Measurements from ENCODE around the gene RLF.

The RLF gene, protein sequence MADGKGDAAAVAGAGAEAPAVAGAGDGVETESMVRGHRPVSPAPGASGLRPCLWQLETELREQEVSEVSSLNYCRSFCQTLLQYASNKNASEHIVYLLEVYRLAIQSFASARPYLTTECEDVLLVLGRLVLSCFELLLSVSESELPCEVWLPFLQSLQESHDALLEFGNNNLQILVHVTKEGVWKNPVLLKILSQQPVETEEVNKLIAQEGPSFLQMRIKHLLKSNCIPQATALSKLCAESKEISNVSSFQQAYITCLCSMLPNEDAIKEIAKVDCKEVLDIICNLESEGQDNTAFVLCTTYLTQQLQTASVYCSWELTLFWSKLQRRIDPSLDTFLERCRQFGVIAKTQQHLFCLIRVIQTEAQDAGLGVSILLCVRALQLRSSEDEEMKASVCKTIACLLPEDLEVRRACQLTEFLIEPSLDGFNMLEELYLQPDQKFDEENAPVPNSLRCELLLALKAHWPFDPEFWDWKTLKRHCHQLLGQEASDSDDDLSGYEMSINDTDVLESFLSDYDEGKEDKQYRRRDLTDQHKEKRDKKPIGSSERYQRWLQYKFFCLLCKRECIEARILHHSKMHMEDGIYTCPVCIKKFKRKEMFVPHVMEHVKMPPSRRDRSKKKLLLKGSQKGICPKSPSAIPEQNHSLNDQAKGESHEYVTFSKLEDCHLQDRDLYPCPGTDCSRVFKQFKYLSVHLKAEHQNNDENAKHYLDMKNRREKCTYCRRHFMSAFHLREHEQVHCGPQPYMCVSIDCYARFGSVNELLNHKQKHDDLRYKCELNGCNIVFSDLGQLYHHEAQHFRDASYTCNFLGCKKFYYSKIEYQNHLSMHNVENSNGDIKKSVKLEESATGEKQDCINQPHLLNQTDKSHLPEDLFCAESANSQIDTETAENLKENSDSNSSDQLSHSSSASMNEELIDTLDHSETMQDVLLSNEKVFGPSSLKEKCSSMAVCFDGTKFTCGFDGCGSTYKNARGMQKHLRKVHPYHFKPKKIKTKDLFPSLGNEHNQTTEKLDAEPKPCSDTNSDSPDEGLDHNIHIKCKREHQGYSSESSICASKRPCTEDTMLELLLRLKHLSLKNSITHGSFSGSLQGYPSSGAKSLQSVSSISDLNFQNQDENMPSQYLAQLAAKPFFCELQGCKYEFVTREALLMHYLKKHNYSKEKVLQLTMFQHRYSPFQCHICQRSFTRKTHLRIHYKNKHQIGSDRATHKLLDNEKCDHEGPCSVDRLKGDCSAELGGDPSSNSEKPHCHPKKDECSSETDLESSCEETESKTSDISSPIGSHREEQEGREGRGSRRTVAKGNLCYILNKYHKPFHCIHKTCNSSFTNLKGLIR (N-terminal part only)

GRCh38 chr1:40161125-40161887 lies at the start of gene RLF:
Gene RLF, plus strand, starts transcription at chr1:40161387. Its CDS starts 13 bp downstream, at chr1:40161400.
- in situ Hi-C loops (cut with MboI; ENCODE audit: low pct_unique_long_range_greater_than_20kb, low sequenced_read_pairs), result no loop called here
- DNase-seq, result peak; percentile 96

- in situ Hi-C loops (cut with MboI; ENCODE audit: low pct_unique_long_range_greater_than_20kb, low sequenced_read_pairs), result no loop called here
- no peak for DNase-seq
Measured at GRCh38 chr1:40114400-40114799, 46.8 kb upstream of the RLF start.

GRCh38 chr1:40120128-40120527 lies 41.1 kb upstream of the RLF start:
- in situ Hi-C loops (cut with MboI; ENCODE audit: low pct_unique_long_range_greater_than_20kb, low sequenced_read_pairs), result no loop called here
- no peak for DNase-seq

- in situ Hi-C loops (cut with MboI; ENCODE audit: low pct_unique_long_range_greater_than_20kb, low sequenced_read_pairs), result no loop called here
- DNase-seq, result peak; percentile 33
Measured at GRCh38 chr1:40122855-40123254, 38.3 kb upstream of the RLF start.

DNA sequence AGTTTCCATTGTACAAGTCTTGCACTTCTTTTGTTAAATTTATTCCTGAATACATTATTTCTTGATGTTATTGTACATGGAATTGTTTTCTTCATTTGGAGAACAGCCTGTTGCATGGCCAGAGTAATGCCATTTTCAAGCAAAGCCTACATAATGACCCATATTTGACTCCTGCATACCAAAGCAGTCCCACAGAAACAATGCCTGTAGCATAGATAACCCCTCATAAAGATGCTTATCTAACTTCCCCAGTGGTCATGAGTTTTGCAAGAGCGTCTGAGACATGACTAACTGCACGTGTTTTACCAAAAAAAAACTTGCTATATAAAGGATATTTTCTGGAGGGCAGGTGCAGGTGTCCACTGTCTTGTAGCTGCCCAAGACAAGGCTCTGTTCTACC lies 30.3 kb upstream of the RLF start:
- DNase-seq, result peak; percentile 88
- in situ Hi-C loops (cut with MboI; ENCODE audit: low pct_unique_long_range_greater_than_20kb, low sequenced_read_pairs), result no loop called here

- DNase-seq, result no peak
- in situ Hi-C loops (cut with MboI; ENCODE audit: low pct_unique_long_range_greater_than_20kb, low sequenced_read_pairs), result no loop called here
Measured at GRCh38 chr1:40132383-40133311, 28.5 kb upstream of the RLF start.

DNA sequence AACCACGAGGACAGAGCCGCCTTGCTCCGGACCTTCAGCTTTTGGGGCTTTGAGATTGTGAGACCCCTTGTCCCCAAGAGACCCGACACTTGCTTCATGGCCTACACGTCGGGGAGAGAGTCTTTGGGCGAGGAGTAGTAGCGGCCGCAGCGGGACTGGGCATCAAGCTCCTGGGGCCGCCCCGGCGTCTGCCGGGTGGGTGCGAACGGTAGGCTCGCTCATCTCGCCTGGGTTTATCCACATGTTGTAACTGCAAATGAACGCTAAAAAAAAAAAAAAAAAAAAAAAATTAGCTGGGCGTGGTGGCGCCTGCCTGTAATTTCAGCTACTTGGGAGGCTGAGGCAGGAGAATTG lies 27.9 kb upstream of the RLF start:
- DNase-seq, result no peak
- in situ Hi-C loops (cut with MboI; ENCODE audit: low pct_unique_long_range_greater_than_20kb, low sequenced_read_pairs), result no loop called here

- DNase-seq, result no peak
- in situ Hi-C loops (cut with MboI; ENCODE audit: low pct_unique_long_range_greater_than_20kb, low sequenced_read_pairs), result no loop called here
Measured at GRCh38 chr1:40133839-40134238, 27.3 kb upstream of the RLF start.

- in situ Hi-C loops (cut with MboI; ENCODE audit: low pct_unique_long_range_greater_than_20kb, low sequenced_read_pairs), result no loop called here
- DNase-seq, result no peak
Measured at GRCh38 chr1:40140211-40140973, 20.8 kb upstream of the RLF start.

DNA sequence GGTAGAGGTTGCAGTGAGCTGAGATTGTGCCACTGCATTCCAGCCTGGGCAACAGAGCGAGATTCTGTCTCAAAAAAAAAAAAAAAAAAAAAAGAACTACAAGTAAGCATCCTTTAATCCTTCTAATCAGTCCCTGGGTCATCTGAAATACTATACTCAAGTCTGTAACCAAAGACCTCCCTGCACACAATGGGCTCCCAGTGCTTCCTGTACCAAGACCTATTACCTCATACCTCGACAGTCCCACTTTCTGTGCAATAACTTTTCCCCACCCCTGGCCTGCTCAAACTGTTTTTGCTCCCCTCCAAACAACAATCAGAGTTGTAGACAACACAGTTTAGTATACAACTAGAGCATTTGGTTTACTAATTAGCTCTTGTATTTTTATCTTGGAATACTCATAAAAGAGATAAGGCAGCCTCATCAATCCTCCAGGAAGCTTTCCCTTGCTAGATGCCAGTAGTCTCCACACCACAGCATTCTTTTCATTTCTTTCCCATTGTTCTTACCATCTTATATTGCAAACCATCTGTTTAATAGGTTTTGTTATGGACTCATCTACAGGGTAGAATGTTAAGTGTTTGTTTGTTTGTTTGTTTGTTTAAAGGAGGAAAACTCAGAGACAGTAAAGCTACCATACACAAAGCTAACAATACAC lies 19.2 kb upstream of the RLF start:
- in situ Hi-C loops (cut with MboI; ENCODE audit: low pct_unique_long_range_greater_than_20kb, low sequenced_read_pairs), result no loop called here
- DNase-seq, result no peak

DNA sequence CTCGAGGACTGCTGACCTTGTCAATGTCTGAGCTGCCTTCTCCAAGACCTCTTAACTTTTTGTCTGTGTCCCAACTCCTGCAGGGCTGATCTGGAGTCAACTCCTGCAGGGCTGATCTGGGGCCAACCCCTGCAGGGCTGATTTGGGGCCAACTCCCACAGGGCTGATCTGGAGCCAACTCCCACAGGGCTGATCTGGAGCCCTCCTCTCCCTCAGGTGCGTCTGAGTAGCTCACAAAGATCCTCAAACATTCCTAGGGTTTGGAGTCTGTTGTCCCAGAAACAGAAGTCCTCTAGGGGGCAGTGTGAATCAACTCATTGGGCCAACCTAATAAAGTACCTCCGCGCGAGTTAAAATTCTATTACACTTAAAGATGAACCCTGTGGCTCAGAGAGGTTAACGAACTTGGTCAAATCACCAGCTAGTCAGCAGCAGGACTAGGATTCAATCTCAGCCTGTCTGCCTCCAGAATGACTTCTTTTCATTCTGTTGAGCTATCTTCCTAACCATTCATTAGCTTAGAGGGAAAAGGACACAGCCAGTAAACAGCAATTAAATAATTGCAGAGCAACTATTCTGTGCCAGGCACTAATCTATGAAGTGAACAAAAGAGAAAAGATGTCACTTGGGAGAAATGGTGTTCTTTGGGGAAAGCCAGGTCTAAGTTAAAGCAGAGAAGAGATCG lies 17.2 kb upstream of the RLF start:
- peak; percentile 78 for DNase-seq
- in situ Hi-C loops (cut with MboI; ENCODE audit: low pct_unique_long_range_greater_than_20kb, low sequenced_read_pairs), result no loop called here

DNA sequence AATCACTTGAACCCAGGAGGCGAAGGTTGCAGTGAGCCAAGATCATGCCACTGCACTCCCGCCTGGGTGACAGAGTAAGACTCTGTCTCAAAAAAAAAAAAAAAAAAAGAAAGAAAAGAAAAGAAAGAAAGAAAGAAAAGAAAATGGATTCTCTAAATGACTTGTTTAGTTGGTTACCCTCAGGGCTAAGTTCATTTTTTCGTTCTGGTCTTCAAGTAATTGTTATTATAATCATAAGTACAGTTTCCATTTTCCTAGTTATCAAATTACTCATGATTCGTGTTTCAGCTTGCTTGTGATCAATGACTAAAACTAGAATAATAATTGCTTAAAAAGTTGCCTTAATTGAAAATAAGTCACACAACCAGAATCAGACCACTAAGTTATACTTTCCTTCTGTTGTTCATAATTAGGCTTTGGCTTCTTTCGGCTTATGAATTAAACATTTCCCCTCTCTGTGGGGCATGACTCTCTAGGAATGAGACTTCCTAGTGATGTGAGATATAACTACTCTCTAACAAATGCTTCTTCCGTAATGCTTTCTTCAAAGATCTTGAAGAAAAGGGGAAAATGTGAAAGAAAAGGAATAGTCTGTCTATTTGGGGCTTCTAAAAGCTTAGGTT lies 9.6 kb upstream of the RLF start:
- no peak for DNase-seq

DNA sequence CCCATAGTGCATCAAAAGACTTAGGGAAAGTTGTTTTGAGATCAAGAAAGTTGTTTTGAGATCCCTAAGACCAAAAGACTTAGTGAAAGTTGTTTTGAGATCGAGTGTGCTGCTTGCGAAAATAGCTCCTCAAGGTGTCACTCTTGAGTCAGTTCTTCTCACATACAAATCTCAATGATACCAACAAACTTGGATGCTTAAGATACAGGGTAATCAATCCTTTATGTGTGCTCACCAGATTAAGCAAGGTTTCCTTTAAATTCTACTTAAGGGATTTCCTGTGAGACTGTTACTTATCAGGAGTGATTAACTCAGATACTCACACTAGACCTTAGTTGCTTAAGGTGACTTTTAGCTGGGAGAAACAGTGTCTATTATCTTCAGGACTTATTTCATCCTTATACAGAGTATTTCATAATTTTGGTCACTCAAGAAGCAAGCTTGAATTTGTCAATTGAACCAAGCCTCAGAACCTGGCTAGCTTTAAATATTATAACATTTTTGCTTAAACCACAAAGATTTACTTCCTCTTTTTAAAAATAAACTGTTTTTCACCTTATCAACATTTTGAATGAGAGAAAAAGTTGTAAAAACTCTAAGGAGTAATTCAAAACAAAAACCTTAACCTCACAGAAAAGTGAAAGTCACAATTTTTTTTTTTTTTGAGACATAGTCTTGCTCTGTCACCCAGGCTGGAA lies 8.0 kb upstream of the RLF start:
- DNase-seq, result peak; percentile 81
- in situ Hi-C loops (cut with MboI; ENCODE audit: low pct_unique_long_range_greater_than_20kb, low sequenced_read_pairs), result no loop called here

More for the DNA sequence above, 9.6 kb upstream of the RLF start:
- in situ Hi-C loops (cut with MboI; ENCODE audit: low pct_unique_long_range_greater_than_20kb, low sequenced_read_pairs), result no loop called here

GRCh38 chr1:40155135-40155534 lies 6.1 kb upstream of the RLF start:
- in situ Hi-C loops (cut with MboI; ENCODE audit: low pct_unique_long_range_greater_than_20kb, low sequenced_read_pairs), result no loop called here
- no peak for DNase-seq

GRCh38 chr1:40155910-40156309 lies 5.3 kb upstream of the RLF start:
- in situ Hi-C loops (cut with MboI; ENCODE audit: low pct_unique_long_range_greater_than_20kb, low sequenced_read_pairs), result no loop called here
- no peak for DNase-seq
